HFFc6 (cell line): Measurements from ENCODE around the gene HMGXB4. TPM values are rescaled to one million over a fixed set of nuclear protein-coding genes. Genes with fewer than 3 reads are reported as not detected.

Source experiments
- DNase-seq: peaks from one replicate; pipeline ENCODE4 v3.0.0-alpha.2; 2018
- H3K27ac Mint-ChIP-seq: 2 replicates; pipeline ENCODE4 v1.8.0; 2020; ENCODE audit warnings: mild to moderate bottlenecking, mixed read lengths
- H3K27me3 Mint-ChIP-seq: 2 replicates; pipeline ENCODE4 v1.8.0; 2021; ENCODE audit warnings: mild to moderate bottlenecking, moderate library complexity, mixed read lengths; ENCODE audit not compliant: insufficient read depth
- H3K36me3 Mint-ChIP-seq: 2 replicates; pipeline ENCODE4 v1.8.0; 2021; ENCODE audit warnings: low read depth, mixed read lengths
- H3K4me1 Mint-ChIP-seq: 2 replicates; pipeline ENCODE4 v1.8.0; 2020; ENCODE audit warnings: low read depth, mixed read lengths
- H3K4me3 Mint-ChIP-seq: 2 replicates; pipeline ENCODE4 v1.8.0; 2020; ENCODE audit warnings: mild to moderate bottlenecking, moderate library complexity, mixed read lengths
- H3K9me3 Mint-ChIP-seq: 2 replicates; pipeline ENCODE4 v1.8.0; 2020; ENCODE audit warnings: mild to moderate bottlenecking, mixed read lengths
- CTCF ChIP-seq: fragments of 200-600 bp; sonication (generic); IDR thresholded peaks from 2 replicates; pipeline ENCODE4 v1.5.0; 2021; ENCODE audit warnings: antibody characterized with exemption, mild to moderate bottlenecking
- total RNA-seq, 6 experiments: library from RNA; stranded (reverse); fragmentation: NEBNext Ultra II Directional; extraction: Animal tissue kit (Norgen Biotek cat#: 25700); gene quantifications; 2 replicates in 1 of 6; 3 replicates in 5 of 6; pipeline ENCODE4 v1.2.3, GENCODE V29; 2021

HMGXB4 gene
- total RNA-seq, 6 experiments from 2014 or later = 20.2 to 26.0 (median 24.4) TPM

- no peak for TF ChIP-seq CTCF
- H3K27ac Mint-ChIP-seq = peak overlapping the region; percentile 91
- peaks cover 20% of the 10 kb centered on the region for H3K36me3 Mint-ChIP-seq
- peaks cover 27% of the 10 kb centered on the region for H3K4me1 Mint-ChIP-seq
- H3K9me3 Mint-ChIP-seq = no peaks in the 10 kb centered on the region
- H3K27me3 Mint-ChIP-seq = peaks cover 5% of the 10 kb centered on the region
- no peak for DNase-seq
- H3K4me3 Mint-ChIP-seq = peak overlapping the region; percentile 91
Observed at GRCh38 chr22:35257002-35257320, 332 bp upstream of the HMGXB4 start.

GRCh38 chr22:35258191-35258988, 1.1 kb downstream of the HMGXB4 start:
- no peak for DNase-seq
- Mint-ChIP-seq H3K27ac (peak overlapping the region; percentile 95), H3K9me3 (no peaks in the 10 kb centered on the region), H3K4me1 (peaks cover 27% of the 10 kb centered on the region), H3K36me3 (peaks cover 20% of the 10 kb centered on the region), H3K27me3 (peaks cover 2% of the 10 kb centered on the region), H3K4me3 (peak overlapping the region; percentile 98)
- no peak for TF ChIP-seq CTCF

GRCh38 chr22:35264986-35265385, 7.7 kb downstream of the HMGXB4 start:
- H3K27ac Mint-ChIP-seq = peak overlapping the region; percentile 13; the same call in 1 of the 2 replicates
- H3K27me3 Mint-ChIP-seq = 0 out of 2 replicates have a peak, but pooled peaks cover 3% of the 10 kb centered on the region
- H3K9me3 Mint-ChIP-seq = no peaks in the 10 kb centered on the region
- peaks cover 33% of the 10 kb centered on the region for H3K36me3 Mint-ChIP-seq
- no peak for DNase-seq
- peaks cover 6% of the 10 kb centered on the region for H3K4me1 Mint-ChIP-seq
- TF ChIP-seq CTCF = no peak
- H3K4me3 Mint-ChIP-seq = no peak overlapping the region

- Mint-ChIP-seq H3K36me3 (peaks cover 40% of the 10 kb centered on the region), H3K4me3 (no peak overlapping the region), H3K4me1 (peaks cover 6% of the 10 kb centered on the region), H3K9me3 (no peaks in the 10 kb centered on the region), H3K27me3 (0 out of 2 replicates have a peak, but pooled peaks cover 3% of the 10 kb centered on the region), H3K27ac (no peak overlapping the region)
- TF ChIP-seq CTCF = no peak
- no peak for DNase-seq
Observed at GRCh38 chr22:35266277-35266676, 9.0 kb downstream of the HMGXB4 start.

- no peak overlapping the region for H3K27ac Mint-ChIP-seq
Observed at GRCh38 chr22:35269630-35270029, 12.3 kb downstream of the HMGXB4 start.

More at GRCh38 chr22:35269630-35270029, 12.3 kb downstream of the HMGXB4 start:
- TF ChIP-seq CTCF = no peak
- Mint-ChIP-seq H3K27me3 (peaks cover 3% of the 10 kb centered on the region; the same call in 1 of the 2 replicates), H3K4me3 (no peak overlapping the region), H3K4me1 (peaks cover 18% of the 10 kb centered on the region), H3K36me3 (peaks cover 49% of the 10 kb centered on the region), H3K9me3 (no peaks in the 10 kb centered on the region)
- DNase-seq = no peak
